Pancreas (tissue), 10 donors: ENCODE data around the gene DIP2C. TPM values are rescaled to one million over a fixed set of nuclear protein-coding genes. Genes with fewer than 3 reads are reported as not detected.

Experiments
- ATAC-seq, 4 donors: fragments of 200-7000 bp; cut with Tn5 transposase; one replicate each; pipeline versions ENCODE4 v1.8.0 to v1.9.1; 2020; ENCODE audit warnings: mild to moderate bottlenecking in 4 of 4, moderate library complexity in 4 of 4
- DNase-seq, 6 donors: peaks; one replicate each; pipeline ENCODE4 v3.0.0-alpha.2; 2020
- FAIRE-seq: peaks from 2 replicates; lab custom pipeline; 2012; peaks lifted over from hg19 to GRCh38; lab: Jason Lieb, UNC
- H3K27ac ChIP-seq, 4 donors: fragments of 200-600 bp; sonication (generic); 1 replicate in 3 of 4; 2 replicates in 1 of 4; pipeline versions ENCODE4 v1.5.0 to v1.8.0; 2020
- H3K27me3 ChIP-seq, 4 donors: fragments of 200-600 bp; one replicate each; pipeline ENCODE4 v1.8.0; 2021
- H3K36me3 ChIP-seq, 3 donors: fragments of 200-600 bp; sonication (generic) in 1 of 3; one replicate each; pipeline versions ENCODE4 v1.5.0 to v1.8.0; 2020 to 2021
- H3K4me1 ChIP-seq, 3 donors: fragments of 200-600 bp; one replicate each; pipeline ENCODE4 v1.8.0; 2021
- H3K4me3 ChIP-seq, 4 donors: fragments of 200-600 bp; sonication (generic) in 2 of 4; one replicate each; pipeline versions ENCODE4 v1.5.0 to v1.8.0; 2020 to 2021
- H3K9me3 ChIP-seq, 4 donors: fragments of 200-600 bp; one replicate each; pipeline ENCODE4 v1.8.0; 2021
- CTCF ChIP-seq, 4 donors: fragments of 200-600 bp; sonication (generic) in 3 of 4; IDR thresholded peaks; one replicate each; pipeline versions ENCODE4 v1.5.0 to v1.8.0; 2021; ENCODE audit warnings: antibody characterized with exemption in 4 of 4
- WGBS, 2 donors: extraction: QIAGEN DNeasy Blood & Tissue Kit; methylation state at CpG; one replicate each; pipeline ENCODE4 v1.1.7; 2013; 5-methylcytosine and 5-hydroxymethylcytosine counted together
- intact Hi-C, 3 donors: fragments of 100-400 bp; cut with DNase I; formaldehyde crosslinking; loops; one replicate each; pipeline versions ENCODE4 v1.11.1 to v1.14.2; 2022
- polyA plus RNA-seq, 2 donors: library from polyadenylated mRNA; stranded (reverse); fragments of 200-250 nt; gene quantifications; one replicate each; pipeline ENCODE4 v1.2.3, GENCODE V29; 2013
- total RNA-seq, 6 donors: library from RNA; stranded (reverse); fragmentation: NEBNext Ultra II Directional in 4 of 6; extraction: Animal tissue kit (Norgen Biotek cat#: 25700) in 4 of 6; gene quantifications; one replicate each; pipeline versions ENCODE4 v1.2.1 to v1.2.4, GENCODE V29; 2021 to 2023
- donor health status: healthy with polysubstance abuse.
- donor health status: DM: no; HTN: no; CAD: no; lungs with moderate emphysema.
- donor health status: DM: no; HTN: no; CAD: no.
- donor health status: control.
- donor health status: control.
- donor health status: Bipolar disorder and iron deficiency.
- donor health status: DM: yes; HTN: yes; CAD: no.
- donor health status: DM: no; HTN: no; CAD: no.
- donor health status: DM: no; HTN: no; CAD: no.
- donor health status: DM: yes; HTN: yes; CAD: no.

Gene DIP2C
- total and polyA plus RNA-seq, 8 donors: 4.3 to 11.8 (median 7.3) TPM

- Histone ChIP-seq H3K4me3 (no peak overlapping the region), H3K27ac (no peak overlapping the region), H3K36me3 (no peaks in the 10 kb centered on the region), H3K4me1 (peaks cover 3 to 15% (median 4%) of the 10 kb centered on the region in 3 donors), H3K27me3 (no peaks in the 10 kb centered on the region), H3K9me3 (no peaks in the 10 kb centered on the region)
- DNase-seq: no peak
- WGBS, 2 donors: 94 to 99% methylated on average over 7 of the region's 7 CpGs
- TF ChIP-seq CTCF (IDR thresholded peaks at IDR 0.05): no peak
- FAIRE-seq: no peak
- intact Hi-C loops: loop anchor here in 1 of 3 donors (10.0 kb wide), 1 partner anchor 153 kb away; no protein-coding TSS in a partner anchor
- ATAC-seq: no peak
Observed at GRCh38 chr10:667602-668143, 21.8 kb downstream of the DIP2C start.

- no peaks in the 10 kb centered on the region for H3K9me3 ChIP-seq
- no peaks in the 10 kb centered on the region for H3K36me3 ChIP-seq
- peak in 1 of 4 donors; percentile 23 for ATAC-seq
- H3K4me1 ChIP-seq: peaks cover 8 to 20% (median 9%) of the 10 kb centered on the region in 3 donors
- intact Hi-C loops: loop anchor here in 1 of 3 donors (10.0 kb wide), 1 partner anchor 152 kb away; no protein-coding TSS in a partner anchor
- no peak for TF ChIP-seq CTCF (IDR thresholded peaks at IDR 0.05)
- DNase-seq: no peak
- FAIRE-seq: no peak
- H3K27ac ChIP-seq: no peak overlapping the region
- no peak overlapping the region for H3K4me3 ChIP-seq
- WGBS, 2 donors: 89 to 92% methylated on average over 15 of the region's 15 CpGs
- H3K27me3 ChIP-seq: no peaks in the 10 kb centered on the region
Observed at GRCh38 chr10:667096-667495, 22.4 kb downstream of the DIP2C start.

- Histone ChIP-seq H3K4me3 (peak overlapping the region in 1 of 4 donors; percentile 26), H3K9me3 (no peaks in the 10 kb centered on the region), H3K27ac (peak overlapping the region in 2 of 4 donors; percentile 66 to 78), H3K27me3 (no peaks in the 10 kb centered on the region), H3K36me3 (no peaks in the 10 kb centered on the region), H3K4me1 (peaks cover 13 to 27% (median 14%) of the 10 kb centered on the region in 3 donors)
- 85 to 88% methylated on average over 37 of the region's 37 CpGs for WGBS, 2 donors
- peak in 1 of 4 donors; percentile 4 for ATAC-seq
- no peak for TF ChIP-seq CTCF (IDR thresholded peaks at IDR 0.05)
- no peak for DNase-seq
- intact Hi-C loops: loop anchor here in 1 of 3 donors (10.0 kb wide), 1 partner anchor 152 kb away; no protein-coding TSS in a partner anchor
- no peak for FAIRE-seq
Observed at GRCh38 chr10:666237-667012, 23.0 kb downstream of the DIP2C start.

GRCh38 chr10:665579-666091, 23.8 kb downstream of the DIP2C start:
- Histone ChIP-seq H3K9me3 (no peaks in the 10 kb centered on the region), H3K27ac (peak overlapping the region in 3 of 4 donors; percentile 57 to 78 (median 66)), H3K4me1 (peaks cover 20 to 35% (median 21%) of the 10 kb centered on the region in 3 donors), H3K36me3 (no peaks in the 10 kb centered on the region), H3K27me3 (no peaks in the 10 kb centered on the region), H3K4me3 (peak overlapping the region in 3 of 4 donors; percentile 5 to 26 (median 10))
- peak; percentile 49 to 78 (median 58) for ATAC-seq
- intact Hi-C loops: loop anchor here in 1 of 3 donors (10.0 kb wide), 1 partner anchor 151 kb away; no protein-coding TSS in a partner anchor
- TF ChIP-seq CTCF (IDR thresholded peaks at IDR 0.05): no peak
- 30 to 47% methylated on average over 30 of the region's 30 CpGs for WGBS, 2 donors
- FAIRE-seq: no peak
- DNase-seq: peak in 3 of 6 donors; percentile 52 to 70 (median 56)
